GM12878 (cell line): ENCODE measurements around the gene GNPTG. TPM values are rescaled to one million over a fixed set of nuclear protein-coding genes. Genes with fewer than 3 reads are reported as not detected.

Source experiments
- ATF7 ChIP-seq: fragments of 450-650 bp; IDR thresholded peaks from 2 replicates; pipeline ENCODE4 v1.6.1; 2016; ENCODE audit warnings: low read depth, mild to moderate bottlenecking
- E2F4 ChIP-seq: IDR thresholded peaks from 2 replicates; pipeline ENCODE4 v1.6.1; 2012; ENCODE audit warnings: low read depth, low read length, improper control_type of control experiment
- E4F1 ChIP-seq: fragments of 450-650 bp; IDR thresholded peaks from 2 replicates; pipeline ENCODE4 v1.6.1; 2018; ENCODE audit warnings: borderline replicate concordance, mild to moderate bottlenecking; ENCODE audit not compliant: partially characterized antibody
- GATAD2B ChIP-seq: fragments of 450-650 bp; conservative IDR thresholded peaks from 2 replicates; pipeline ENCODE4 v1.6.1; 2017; ENCODE audit warnings: low read depth, mild to moderate bottlenecking, moderate library complexity
- HSF1 ChIP-seq: fragments of 150-350 bp; IDR thresholded peaks from 2 replicates; pipeline ENCODE4 v1.6.1; 2014; ENCODE audit warnings: mild to moderate bottlenecking, low read depth, low read length
- IRF3 ChIP-seq: fragments of 450-650 bp; IDR thresholded peaks from 2 replicates; pipeline ENCODE4 v1.6.1; 2014; ENCODE audit warnings: mild to moderate bottlenecking
- JUNB ChIP-seq: IDR thresholded peaks from 2 replicates; pipeline ENCODE4 v1.6.1; 2016; ENCODE audit warnings: antibody characterized with exemption, mild to moderate bottlenecking
- MAX ChIP-seq: IDR thresholded peaks from 2 replicates; pipeline ENCODE4 v1.6.1; 2012; ENCODE audit warnings: low read depth, low read length, improper control_type of control experiment
- NFXL1 ChIP-seq: fragments of 450-650 bp; IDR thresholded peaks from 2 replicates; pipeline ENCODE4 v1.6.1; 2017; ENCODE audit warnings: antibody characterized with exemption, mild to moderate bottlenecking, borderline replicate concordance
- PAX8 ChIP-seq: fragments of 450-650 bp; IDR thresholded peaks from 2 replicates; pipeline ENCODE4 v1.6.1; 2017; ENCODE audit warnings: mild to moderate bottlenecking, moderate library complexity
- RFX5 ChIP-seq: IDR thresholded peaks from 2 replicates; pipeline ENCODE4 v1.6.1; 2011; ENCODE audit warnings: low read depth, low read length, improper control_type of control experiment
- SPI1 ChIP-seq: IDR thresholded peaks from 2 replicates; pipeline ENCODE4 v1.6.1; 2011; ENCODE audit warnings: low read depth, mild to moderate bottlenecking, low read length, moderate library complexity, borderline replicate concordance; ENCODE audit not compliant: insufficient read depth
- TAF1 ChIP-seq: IDR thresholded peaks from 2 replicates; pipeline ENCODE4 v1.6.1; 2011; ENCODE audit warnings: mild to moderate bottlenecking, low read depth, low read length, borderline replicate concordance
- TARDBP ChIP-seq: IDR thresholded peaks from 2 replicates; pipeline ENCODE4 v1.6.1; 2016; ENCODE audit warnings: borderline replicate concordance
- TCF3 ChIP-seq: IDR thresholded peaks from 2 replicates; pipeline ENCODE4 v1.6.1; 2012; ENCODE audit warnings: low read depth, mild to moderate bottlenecking, low read length, borderline replicate concordance; ENCODE audit not compliant: insufficient read depth
- YY1 ChIP-seq: IDR thresholded peaks from 2 replicates; pipeline ENCODE4 v1.6.1; 2011; ENCODE audit warnings: low read depth, mild to moderate bottlenecking, low read length
- ZNF207 ChIP-seq: fragments of 450-650 bp; IDR thresholded peaks from 2 replicates; pipeline ENCODE4 v1.6.1; 2014; ENCODE audit warnings: antibody characterized with exemption, mild to moderate bottlenecking, borderline replicate concordance
- ZNF384 ChIP-seq: IDR thresholded peaks from 2 replicates; pipeline ENCODE4 v1.6.1; 2012; ENCODE audit warnings: low read depth, mild to moderate bottlenecking, low read length, improper control_type of control experiment, borderline replicate concordance
- ZNF592 ChIP-seq: fragments of 450-650 bp; IDR thresholded peaks from 2 replicates; pipeline ENCODE4 v1.6.1; 2017; ENCODE audit warnings: mild to moderate bottlenecking, moderate library complexity
- polyA plus RNA-seq, 11 experiments: library from polyadenylated mRNA; depleted of rRNA in 4 of 11; unstranded in 6 of 11; stranded (reverse) in 5 of 11; fragments of >200 nt; fragmentation: Nextera tagmentation in 4 of 11; fragmentation: Illumina TruSeq in 1 of 11; extraction: Ambion mirVana in 4 of 11; extraction: Trizol in 1 of 11; gene quantifications; 1 replicate in 1 of 11; 2 replicates in 10 of 11; pipeline versions ENCODE4 v1.2.1 to v1.2.3, GENCODE V29; 2011 to 2016; ENCODE audit warnings: inconsistent platforms in 2 of 11, missing spikeins in 2 of 11, low read depth in 1 of 11
- total RNA-seq, 4 experiments: library from RNA; depleted of rRNA in 3 of 4; stranded (reverse); fragments of >200 nt in 3 of 4; fragmentation: Illumina TruSeq in 1 of 4; extraction: Trizol in 1 of 4; gene quantifications; 2 replicates each; pipeline versions ENCODE4 v1.2.1 to v1.2.3, GENCODE V29; 2013 to 2021

Gene GNPTG
- total and polyA plus RNA-seq, 10 of the 15 experiments (the other 5 are each of a cell fraction or from before 2014, with no cell fraction given) = 0.80 to 32.6 (median 20.9) TPM

- peak; percentile 86 for TF ChIP-seq TARDBP
- TF ChIP-seq YY1 = peak; percentile 99
- TF ChIP-seq TAF1 = peak; percentile 91
- TF ChIP-seq ZNF207 = peak; percentile 76; the same call in 1 of the 2 replicates
- no peak for TF ChIP-seq HSF1
- peak; percentile 78; the same call in 1 of the 2 replicates for TF ChIP-seq TCF3
- no peak for TF ChIP-seq ATF7
- no peak for TF ChIP-seq PAX8
- no peak for TF ChIP-seq ZNF384
- peak; percentile 72; the same call in 1 of the 2 replicates for TF ChIP-seq ZNF592
- peak; percentile 97 for TF ChIP-seq GATAD2B
- TF ChIP-seq E2F4 = no peak
- 0 out of 2 replicates have a peak, but pooled peaks have one; percentile 7 for TF ChIP-seq RFX5
- TF ChIP-seq MAX = peak; percentile 98
- no peak for TF ChIP-seq IRF3
- no peak for TF ChIP-seq JUNB
- TF ChIP-seq NFXL1 = no peak
- TF ChIP-seq SPI1 = no peak
- no peak for TF ChIP-seq E4F1
These were observed at the start of gene GNPTG, which contains the start of gene TSR3 (continued) for GRCh38 chr16:1351582-1352362.
